Measurements from ENCODE around the gene CDH4. TPM values are rescaled to one million over a fixed set of nuclear protein-coding genes. Genes with fewer than 3 reads are reported as not detected.

The CDH4 gene
- total RNA-seq, 2 donors from 2014 or later, result not detected

- ATAC-seq (ENCODE audit: insufficient number of reproducible peaks, low FRiP score, low read depth), result no peak
- Histone ChIP-seq H3K4me3 (no peak overlapping the region), H3K9me3 (no peaks in the 10 kb centered on the region), H3K4me1 (ENCODE audit: control insufficient read depth in 1 of 2, low read depth in 2 of 2) (no peaks in the 10 kb centered on the region), H3K27ac (no peak overlapping the region), H3K36me3 (no peaks in the 10 kb centered on the region), H3K27me3 (replicated peaks; ENCODE audit: insufficient read depth) (no peaks in the 10 kb centered on the region)
- DNase-seq (ENCODE audit: low spot score), result no peak
- TF ChIP-seq, protein P1, sequence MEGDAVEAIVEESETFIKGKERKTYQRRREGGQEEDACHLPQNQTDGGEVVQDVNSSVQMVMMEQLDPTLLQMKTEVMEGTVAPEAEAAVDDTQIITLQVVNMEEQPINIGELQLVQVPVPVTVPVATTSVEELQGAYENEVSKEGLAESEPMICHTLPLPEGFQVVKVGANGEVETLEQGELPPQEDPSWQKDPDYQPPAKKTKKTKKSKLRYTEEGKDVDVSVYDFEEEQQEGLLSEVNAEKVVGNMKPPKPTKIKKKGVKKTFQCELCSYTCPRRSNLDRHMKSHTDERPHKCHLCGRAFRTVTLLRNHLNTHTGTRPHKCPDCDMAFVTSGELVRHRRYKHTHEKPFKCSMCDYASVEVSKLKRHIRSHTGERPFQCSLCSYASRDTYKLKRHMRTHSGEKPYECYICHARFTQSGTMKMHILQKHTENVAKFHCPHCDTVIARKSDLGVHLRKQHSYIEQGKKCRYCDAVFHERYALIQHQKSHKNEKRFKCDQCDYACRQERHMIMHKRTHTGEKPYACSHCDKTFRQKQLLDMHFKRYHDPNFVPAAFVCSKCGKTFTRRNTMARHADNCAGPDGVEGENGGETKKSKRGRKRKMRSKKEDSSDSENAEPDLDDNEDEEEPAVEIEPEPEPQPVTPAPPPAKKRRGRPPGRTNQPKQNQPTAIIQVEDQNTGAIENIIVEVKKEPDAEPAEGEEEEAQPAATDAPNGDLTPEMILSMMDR (IDR thresholded peaks at IDR 0.05), result no peak
Observed at GRCh38 chr20:61373956-61374545, 122.0 kb downstream of the CDH4 start.

GRCh38 chr20:61376541-61377240 is 124.6 kb downstream of the CDH4 start:
- ATAC-seq (ENCODE audit: insufficient number of reproducible peaks, low FRiP score, low read depth) (no peak), DNase-seq (ENCODE audit: low spot score) (no peak)
- TF ChIP-seq, protein P1 (IDR thresholded peaks at IDR 0.05), result no peak
- no peak overlapping the region for H3K4me3 ChIP-seq
- no peaks in the 10 kb centered on the region for H3K27me3 ChIP-seq (replicated peaks; ENCODE audit: insufficient read depth)
- H3K27ac ChIP-seq, result no peak overlapping the region
- no peaks in the 10 kb centered on the region for H3K9me3 ChIP-seq
- no peaks in the 10 kb centered on the region for H3K4me1 ChIP-seq (ENCODE audit: control insufficient read depth in 1 of 2, low read depth in 2 of 2)
- H3K36me3 ChIP-seq, result no peaks in the 10 kb centered on the region

DNA sequence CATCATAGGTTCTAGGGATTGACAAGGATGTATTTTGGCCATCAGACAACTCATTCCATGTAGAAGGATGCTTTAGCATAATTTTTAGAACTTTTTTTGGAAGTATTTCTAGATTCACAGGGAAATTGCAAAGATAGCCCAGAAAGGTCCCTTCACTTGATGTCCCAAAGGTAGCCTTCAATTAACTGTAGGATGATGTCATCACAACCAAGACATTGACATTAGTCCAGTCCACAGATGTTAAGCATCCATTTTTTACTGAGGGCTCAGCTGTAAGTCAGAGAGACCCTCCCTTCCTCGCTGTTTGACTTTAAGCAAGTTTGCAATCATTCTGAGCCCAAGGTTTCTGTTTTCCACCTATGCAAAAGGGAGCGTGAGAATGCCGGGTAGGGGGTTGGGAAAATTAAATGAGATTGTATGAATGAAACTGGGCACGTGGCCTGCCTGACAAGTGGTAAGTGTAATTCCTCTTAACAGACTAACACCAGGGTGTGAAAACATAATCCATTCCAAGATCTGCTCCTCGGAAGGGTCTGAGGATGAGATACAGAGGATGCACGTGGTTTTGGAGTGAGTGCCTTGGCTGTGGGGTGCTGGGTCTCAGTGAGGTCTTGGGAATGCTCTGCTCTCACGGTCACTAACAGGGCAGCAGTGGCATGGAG is 126.8 kb downstream of the CDH4 start:
- ATAC-seq (ENCODE audit: insufficient number of reproducible peaks, low FRiP score, low read depth) (no peak), DNase-seq (ENCODE audit: low spot score) (no peak)
- H3K36me3 ChIP-seq, result no peaks in the 10 kb centered on the region
- TF ChIP-seq, protein P1 (IDR thresholded peaks at IDR 0.05), result no peak
- H3K27me3 ChIP-seq (replicated peaks; ENCODE audit: insufficient read depth), result no peaks in the 10 kb centered on the region
- H3K27ac ChIP-seq, result no peak overlapping the region
- H3K4me1 ChIP-seq (ENCODE audit: control insufficient read depth in 1 of 2, low read depth in 2 of 2), result no peaks in the 10 kb centered on the region
- H3K4me3 ChIP-seq, result no peak overlapping the region
- H3K9me3 ChIP-seq, result no peaks in the 10 kb centered on the region

DNA sequence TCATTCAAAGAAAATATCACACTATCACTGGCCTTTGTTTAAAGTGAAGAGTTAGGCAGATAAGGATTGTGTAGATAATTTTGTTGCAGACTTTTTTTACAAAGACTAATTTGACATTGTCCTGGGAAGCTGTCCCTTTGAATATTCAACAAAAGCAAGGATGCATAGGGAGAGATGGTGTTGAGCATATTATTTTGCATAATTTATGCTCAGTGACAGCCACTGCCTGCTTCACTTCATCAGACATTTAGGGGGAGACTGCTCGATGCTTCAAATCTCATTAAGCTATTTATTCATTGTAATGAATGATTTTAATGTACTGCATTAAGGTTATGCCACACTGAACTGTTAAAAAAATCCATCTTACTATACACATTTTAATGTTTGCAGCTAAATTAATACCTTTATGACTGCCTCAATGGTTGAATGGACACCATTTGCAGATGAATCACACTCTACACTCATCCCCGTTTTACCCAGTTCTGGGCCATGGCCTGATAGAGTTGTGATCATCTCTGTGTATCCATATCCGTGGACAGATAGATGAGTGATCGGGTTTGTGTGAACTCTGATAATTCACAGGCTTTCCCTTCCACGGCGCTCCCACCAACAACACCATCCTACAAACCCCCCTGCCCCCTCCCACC is 128.0 kb downstream of the CDH4 start:
- Histone ChIP-seq H3K36me3 (no peaks in the 10 kb centered on the region), H3K4me1 (ENCODE audit: control insufficient read depth in 1 of 2, low read depth in 2 of 2) (no peaks in the 10 kb centered on the region), H3K9me3 (no peaks in the 10 kb centered on the region), H3K27me3 (replicated peaks; ENCODE audit: insufficient read depth) (no peaks in the 10 kb centered on the region), H3K27ac (no peak overlapping the region), H3K4me3 (no peak overlapping the region)
- DNase-seq (ENCODE audit: low spot score), result no peak
- ATAC-seq (ENCODE audit: insufficient number of reproducible peaks, low FRiP score, low read depth), result no peak
- TF ChIP-seq, protein P1 (IDR thresholded peaks at IDR 0.05), result no peak

DNA sequence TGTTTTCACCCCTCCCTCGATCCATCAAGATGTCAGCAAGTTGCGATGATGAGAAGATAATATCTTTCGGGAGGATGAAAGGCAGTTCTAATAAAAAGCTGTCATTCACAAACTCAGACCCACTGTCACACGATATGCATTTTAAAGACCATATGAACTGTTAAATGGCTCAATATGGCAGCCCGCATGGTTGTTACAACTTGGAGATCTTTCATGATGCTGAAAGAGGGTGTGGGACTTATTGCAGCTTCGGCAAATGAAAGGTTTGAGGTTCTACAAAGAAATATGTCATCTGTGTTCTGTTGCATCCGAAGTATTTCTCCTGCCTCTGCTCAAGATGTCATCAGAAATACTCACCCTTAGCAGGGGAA is 128.5 kb downstream of the CDH4 start:
- no peak overlapping the region for H3K27ac ChIP-seq
- no peak overlapping the region for H3K4me3 ChIP-seq
- H3K27me3 ChIP-seq (replicated peaks; ENCODE audit: insufficient read depth), result no peaks in the 10 kb centered on the region
- TF ChIP-seq, protein P1 (IDR thresholded peaks at IDR 0.05), result no peak
- ATAC-seq (ENCODE audit: insufficient number of reproducible peaks, low FRiP score, low read depth), result no peak
- H3K36me3 ChIP-seq, result no peaks in the 10 kb centered on the region
- H3K4me1 ChIP-seq (ENCODE audit: control insufficient read depth in 1 of 2, low read depth in 2 of 2), result no peaks in the 10 kb centered on the region
- DNase-seq (ENCODE audit: low spot score), result no peak
- no peaks in the 10 kb centered on the region for H3K9me3 ChIP-seq
